Measurements from ENCODE around the gene ABHD2.
"Not testable (repeated sequence)": the region's sequence is repeated elsewhere in the genome, so short reads cannot be mapped to it uniquely, and the experiment has no call there.

ABHD2 gene, protein sequence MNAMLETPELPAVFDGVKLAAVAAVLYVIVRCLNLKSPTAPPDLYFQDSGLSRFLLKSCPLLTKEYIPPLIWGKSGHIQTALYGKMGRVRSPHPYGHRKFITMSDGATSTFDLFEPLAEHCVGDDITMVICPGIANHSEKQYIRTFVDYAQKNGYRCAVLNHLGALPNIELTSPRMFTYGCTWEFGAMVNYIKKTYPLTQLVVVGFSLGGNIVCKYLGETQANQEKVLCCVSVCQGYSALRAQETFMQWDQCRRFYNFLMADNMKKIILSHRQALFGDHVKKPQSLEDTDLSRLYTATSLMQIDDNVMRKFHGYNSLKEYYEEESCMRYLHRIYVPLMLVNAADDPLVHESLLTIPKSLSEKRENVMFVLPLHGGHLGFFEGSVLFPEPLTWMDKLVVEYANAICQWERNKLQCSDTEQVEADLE

DNA sequence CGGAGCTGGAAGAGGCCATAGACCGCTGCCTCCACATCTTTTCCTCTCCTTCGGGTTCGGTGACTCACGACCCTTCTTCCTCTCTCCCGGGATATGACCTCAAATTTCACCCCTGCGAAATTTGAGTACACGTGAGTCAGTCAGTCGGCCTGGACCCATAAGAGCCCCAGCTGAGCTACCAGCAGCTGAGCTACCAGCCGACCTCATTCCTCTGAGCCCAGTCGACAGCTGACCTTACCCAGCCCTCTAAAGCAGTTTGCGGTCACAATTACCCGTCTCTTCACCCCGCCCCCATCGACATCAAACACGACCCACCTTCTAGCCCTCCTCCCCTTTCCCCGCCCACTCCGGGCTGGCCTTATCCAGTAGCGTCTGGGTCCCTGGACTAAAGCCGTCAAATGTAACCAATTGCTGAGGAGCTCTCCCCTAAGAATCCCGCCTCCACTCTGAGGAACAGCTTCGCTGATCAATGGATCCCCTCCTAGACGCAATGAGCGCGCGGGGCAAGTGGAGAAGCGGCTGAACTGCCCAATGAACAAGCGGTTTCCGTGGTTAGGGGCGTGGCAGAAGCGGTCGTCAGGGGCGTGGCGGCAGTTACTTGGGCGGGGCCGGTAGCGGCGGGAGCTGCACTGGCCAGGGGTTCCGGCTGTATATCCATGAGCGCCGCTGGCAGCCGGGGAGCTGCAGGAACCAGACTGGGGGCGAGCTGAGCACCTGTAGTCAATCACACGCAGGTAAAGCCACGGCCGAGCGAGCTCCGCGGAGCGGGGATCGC, at the start of gene ABHD2:
Gene ABHD2 (plus strand): TSS at position 627 of the 775 bp plus-strand sequence. CDS start 27,872 bp downstream, outside the sequence.
- Histone ChIP-seq H3K27ac (ENCODE audit: low read length) (no peak within 1 kb of the TSS), H3K36me3 (ENCODE audit: control insufficient read depth, low read depth, low read length) (no peaks in the 10 kb centered on the region), H3K9ac (ENCODE audit: low read length) (peak within 1 kb of the TSS; percentile 50), H3K4me1 (ENCODE audit: control insufficient read depth, low read depth, low read length) (peaks cover 12% of the 10 kb centered on the region), H3K9me3 (ENCODE audit: control insufficient read depth, low read depth, low read length) (no peaks in the 10 kb centered on the region), H3K27me3 (ENCODE audit: control insufficient read depth, insufficient read depth, low read length) (no peaks in the 10 kb centered on the region), H3K4me3 (ENCODE audit: low read length) (peak within 1 kb of the TSS; percentile 86)

DNA sequence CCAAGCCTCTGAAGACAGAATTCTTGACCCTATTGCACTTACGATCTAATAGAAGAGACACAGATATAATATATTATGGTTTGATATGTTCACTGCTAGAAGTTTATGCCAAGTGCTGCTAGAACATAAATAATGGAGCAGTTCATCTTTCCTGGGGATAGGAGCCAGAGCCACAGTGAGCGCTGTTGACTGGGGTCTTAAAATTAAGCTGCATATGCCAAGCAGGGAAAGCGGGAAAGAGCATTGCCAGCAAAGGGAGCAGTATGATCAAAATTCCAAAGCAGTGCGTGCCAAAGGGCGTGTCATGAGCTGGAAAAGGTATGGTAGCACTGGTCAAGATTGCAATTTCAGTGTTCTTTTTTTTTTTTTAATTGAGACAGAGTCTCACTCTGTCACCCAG, 49.1 kb upstream of the ABHD2 start:
- Histone ChIP-seq H3K9me3 (ENCODE audit: control insufficient read depth, low read depth, low read length) (no peaks in the 10 kb centered on the region), H3K4me3 (ENCODE audit: low read length) (no peak overlapping the region), H3K4me1 (ENCODE audit: control insufficient read depth, low read depth, low read length) (no peaks in the 10 kb centered on the region), H3K36me3 (ENCODE audit: control insufficient read depth, low read depth, low read length) (no peaks in the 10 kb centered on the region), H3K27me3 (ENCODE audit: control insufficient read depth, insufficient read depth, low read length) (no peaks in the 10 kb centered on the region), H3K9ac (ENCODE audit: low read length) (no peak overlapping the region), H3K27ac (ENCODE audit: low read length) (no peak overlapping the region)

DNA sequence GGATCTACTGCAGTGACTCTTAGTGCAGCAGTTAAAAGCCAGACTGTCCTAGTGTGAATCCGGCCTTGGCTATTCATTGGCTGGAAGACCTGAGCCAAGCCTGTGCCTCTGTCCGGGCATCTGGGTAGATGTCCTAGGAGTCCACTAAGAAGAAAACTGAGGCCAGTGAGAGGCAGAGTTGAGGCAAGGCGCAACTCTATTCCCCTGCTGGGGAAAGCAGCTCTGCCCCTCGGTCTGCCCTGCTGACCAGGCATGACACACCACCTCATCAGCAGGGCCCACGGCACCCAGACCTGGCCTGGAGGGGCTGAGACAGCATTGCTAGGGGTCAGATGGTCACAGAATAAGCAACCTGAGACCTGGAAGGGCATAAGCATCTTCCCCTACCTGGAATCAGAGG, 46.7 kb upstream of the ABHD2 start:
- Histone ChIP-seq H3K4me3 (ENCODE audit: low read length) (no peak overlapping the region), H3K9ac (ENCODE audit: low read length) (no peak overlapping the region)

DNA sequence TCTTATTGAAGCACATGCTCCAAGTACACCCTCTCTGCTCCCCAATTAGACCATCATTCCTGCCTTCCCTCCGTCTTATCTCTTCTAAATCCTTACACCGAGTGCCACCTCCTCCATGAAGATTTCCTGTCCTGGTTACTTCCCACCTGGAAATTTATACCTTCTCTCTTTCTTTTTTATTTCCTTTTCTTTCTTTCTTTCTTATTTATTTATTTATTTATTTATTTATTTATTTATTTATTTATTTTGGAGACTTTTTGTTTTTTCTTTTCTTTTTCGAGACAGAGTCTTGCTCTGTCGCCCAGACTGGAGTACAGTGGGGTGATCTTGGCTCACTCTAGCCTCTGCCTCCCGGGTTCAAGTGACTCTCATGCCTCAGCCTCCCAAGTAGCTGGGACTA, 45.9 kb upstream of the ABHD2 start:
- H3K27me3 ChIP-seq (ENCODE audit: control insufficient read depth, insufficient read depth, low read length): no peaks in the 10 kb centered on the region
- H3K4me3 ChIP-seq (ENCODE audit: low read length): no peak overlapping the region
- no peaks in the 10 kb centered on the region for H3K4me1 ChIP-seq (ENCODE audit: control insufficient read depth, low read depth, low read length)
- no peaks in the 10 kb centered on the region for H3K9me3 ChIP-seq (ENCODE audit: control insufficient read depth, low read depth, low read length)
- no peak overlapping the region for H3K9ac ChIP-seq (ENCODE audit: low read length)
- H3K36me3 ChIP-seq (ENCODE audit: control insufficient read depth, low read depth, low read length): no peaks in the 10 kb centered on the region
- no peak overlapping the region for H3K27ac ChIP-seq (ENCODE audit: low read length)

More for the DNA sequence above, 46.7 kb upstream of the ABHD2 start:
- H3K36me3 ChIP-seq (ENCODE audit: control insufficient read depth, low read depth, low read length): no peaks in the 10 kb centered on the region
- no peaks in the 10 kb centered on the region for H3K9me3 ChIP-seq (ENCODE audit: control insufficient read depth, low read depth, low read length)
- no peaks in the 10 kb centered on the region for H3K4me1 ChIP-seq (ENCODE audit: control insufficient read depth, low read depth, low read length)
- H3K27ac ChIP-seq (ENCODE audit: low read length): no peak overlapping the region
- H3K27me3 ChIP-seq (ENCODE audit: control insufficient read depth, insufficient read depth, low read length): no peaks in the 10 kb centered on the region

DNA sequence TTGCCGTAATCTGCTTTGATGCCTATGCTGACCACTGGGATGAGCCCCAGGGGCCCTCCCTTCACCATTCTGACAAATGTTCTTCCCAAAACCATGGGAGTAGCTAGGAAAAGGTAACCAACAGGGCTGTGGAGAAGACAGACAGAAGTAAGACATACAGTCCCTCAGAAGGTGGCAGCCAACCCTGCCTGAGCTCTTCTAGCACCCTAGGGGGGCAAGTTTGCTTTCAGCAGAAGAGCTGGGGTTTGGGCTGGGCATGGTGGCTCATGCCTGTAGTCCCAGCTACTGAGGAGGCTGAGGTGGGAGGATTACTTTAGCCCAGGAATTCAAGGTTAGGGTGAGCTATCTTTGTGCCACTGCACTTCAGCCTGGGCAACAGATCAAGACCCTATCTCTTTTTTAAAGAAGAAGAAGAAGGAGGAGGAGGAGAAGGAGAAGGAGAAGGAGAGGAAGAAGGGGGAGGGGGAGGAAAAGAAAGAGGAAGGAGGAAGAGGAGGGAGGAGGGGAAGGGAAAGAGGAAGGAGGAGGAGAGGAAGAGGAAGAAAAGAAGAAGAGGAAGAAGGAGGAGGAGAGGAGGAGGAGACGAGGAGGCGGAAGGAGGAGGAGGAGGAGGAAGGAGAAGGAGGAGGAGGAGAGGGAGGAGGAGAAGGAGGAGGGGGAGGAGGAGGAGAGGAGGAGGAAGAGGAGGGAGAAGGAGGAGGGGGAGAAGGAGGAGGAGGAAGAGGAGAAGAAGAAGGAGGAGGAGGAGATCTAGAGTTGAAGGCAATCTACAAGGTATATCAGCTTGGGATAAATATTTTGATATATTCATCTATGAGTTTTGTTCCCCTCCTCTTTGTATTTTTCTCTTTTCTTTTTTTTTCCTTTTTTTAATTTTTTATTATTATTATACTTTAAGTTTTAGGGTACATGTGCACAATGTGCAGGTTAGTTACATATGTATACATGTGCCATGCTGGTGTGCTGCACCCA, 44.9 kb upstream of the ABHD2 start:
- no peaks in the 10 kb centered on the region for H3K4me1 ChIP-seq (ENCODE audit: control insufficient read depth, low read depth, low read length)

DNA sequence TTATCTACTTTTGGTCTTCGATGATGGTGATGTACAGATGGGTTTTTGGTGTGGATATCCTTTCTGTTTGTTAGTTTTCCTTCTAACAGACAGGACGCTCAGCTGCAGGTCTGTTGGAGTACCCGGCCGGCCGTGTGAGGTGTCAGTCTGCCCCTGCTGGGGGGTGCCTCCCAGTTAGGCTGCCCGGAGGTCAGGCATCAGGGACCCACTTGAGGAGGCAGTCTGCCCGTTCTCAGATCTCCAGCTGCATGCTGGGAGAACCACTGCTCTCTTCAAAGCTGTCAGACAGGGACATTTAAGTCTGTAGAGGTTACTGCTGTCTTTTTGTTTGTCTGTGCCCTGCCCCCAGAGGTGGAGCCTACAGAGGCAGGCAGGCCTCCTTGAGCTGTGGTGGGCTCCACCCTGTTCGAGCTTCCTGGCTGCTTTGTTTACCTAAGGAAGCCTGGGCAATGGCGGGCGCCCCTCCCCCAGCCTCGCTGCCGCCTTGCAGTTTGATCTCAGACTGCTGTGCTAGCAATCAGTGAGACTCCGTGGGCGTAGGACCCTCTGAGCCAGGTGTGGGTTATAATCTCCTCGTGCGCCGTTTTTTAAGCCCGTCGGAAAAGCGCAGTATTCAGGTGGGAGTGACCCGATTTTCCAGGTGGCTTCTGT, 39.1 kb upstream of the ABHD2 start:
- H3K4me1 ChIP-seq (ENCODE audit: control insufficient read depth, low read depth, low read length); H3K36me3 ChIP-seq (ENCODE audit: control insufficient read depth, low read depth, low read length); H3K9me3 ChIP-seq (ENCODE audit: control insufficient read depth, low read depth, low read length); H3K27me3 ChIP-seq (ENCODE audit: control insufficient read depth, insufficient read depth, low read length); H3K9ac ChIP-seq (ENCODE audit: low read length); H3K4me3 ChIP-seq (ENCODE audit: low read length); H3K27ac ChIP-seq (ENCODE audit: low read length): not testable (repeated sequence)

More for the DNA sequence above, 44.9 kb upstream of the ABHD2 start:
- no peak overlapping the region for H3K9ac ChIP-seq (ENCODE audit: low read length)
- H3K4me3 ChIP-seq (ENCODE audit: low read length): no peak overlapping the region
- no peaks in the 10 kb centered on the region for H3K9me3 ChIP-seq (ENCODE audit: control insufficient read depth, low read depth, low read length)
- H3K27me3 ChIP-seq (ENCODE audit: control insufficient read depth, insufficient read depth, low read length): no peaks in the 10 kb centered on the region
- no peak overlapping the region for H3K27ac ChIP-seq (ENCODE audit: low read length)
- no peaks in the 10 kb centered on the region for H3K36me3 ChIP-seq (ENCODE audit: control insufficient read depth, low read depth, low read length)

DNA sequence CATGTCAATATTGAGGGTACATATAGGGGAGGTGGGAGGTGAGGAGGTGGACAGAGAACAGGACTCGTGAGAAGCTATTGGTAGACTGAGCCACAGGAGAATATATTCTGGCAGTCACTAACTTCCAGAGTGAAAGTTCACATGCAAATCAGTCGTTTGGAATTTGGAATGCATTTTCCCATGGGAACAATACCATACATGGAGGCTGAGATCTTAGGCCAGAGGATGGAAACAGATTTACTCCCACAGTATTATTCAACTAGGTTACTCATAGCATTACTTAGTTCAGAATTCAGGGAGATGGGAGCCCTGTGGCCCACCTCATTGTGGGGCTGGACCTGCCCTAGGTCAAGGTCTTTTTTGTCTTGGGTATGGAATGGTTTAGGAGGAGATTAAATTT, 36.4 kb upstream of the ABHD2 start:
- Histone ChIP-seq H3K36me3 (ENCODE audit: control insufficient read depth, low read depth, low read length) (no peaks in the 10 kb centered on the region), H3K27me3 (ENCODE audit: control insufficient read depth, insufficient read depth, low read length) (no peaks in the 10 kb centered on the region), H3K9ac (ENCODE audit: low read length) (no peak overlapping the region), H3K9me3 (ENCODE audit: control insufficient read depth, low read depth, low read length) (no peaks in the 10 kb centered on the region), H3K4me1 (ENCODE audit: control insufficient read depth, low read depth, low read length) (peaks cover 5% of the 10 kb centered on the region), H3K4me3 (ENCODE audit: low read length) (no peak overlapping the region), H3K27ac (ENCODE audit: low read length) (no peak overlapping the region)

DNA sequence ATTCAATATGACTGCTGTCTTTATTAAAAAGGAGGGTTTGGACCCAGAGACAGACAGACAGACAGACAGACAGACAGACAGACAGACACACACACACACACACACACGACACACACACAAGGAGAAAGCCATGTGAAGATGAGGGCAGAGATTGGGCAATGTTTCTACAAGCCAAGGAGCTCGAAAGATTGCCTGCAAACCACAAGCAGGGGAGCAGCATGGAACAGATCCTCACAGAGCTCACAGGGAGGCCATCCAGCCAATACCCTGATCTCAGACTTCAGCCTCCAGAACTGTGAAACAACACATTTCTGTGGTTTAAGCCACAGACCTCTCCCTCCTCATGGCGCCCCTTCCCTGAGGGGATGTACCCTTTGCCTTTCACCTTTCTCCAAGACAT, 35.8 kb upstream of the ABHD2 start:
- Histone ChIP-seq H3K9ac (ENCODE audit: low read length) (no peak overlapping the region), H3K4me1 (ENCODE audit: control insufficient read depth, low read depth, low read length) (peaks cover 8% of the 10 kb centered on the region), H3K36me3 (ENCODE audit: control insufficient read depth, low read depth, low read length) (no peaks in the 10 kb centered on the region), H3K27ac (ENCODE audit: low read length) (no peak overlapping the region), H3K27me3 (ENCODE audit: control insufficient read depth, insufficient read depth, low read length) (no peaks in the 10 kb centered on the region), H3K9me3 (ENCODE audit: control insufficient read depth, low read depth, low read length) (no peaks in the 10 kb centered on the region), H3K4me3 (ENCODE audit: low read length) (no peak overlapping the region)

DNA sequence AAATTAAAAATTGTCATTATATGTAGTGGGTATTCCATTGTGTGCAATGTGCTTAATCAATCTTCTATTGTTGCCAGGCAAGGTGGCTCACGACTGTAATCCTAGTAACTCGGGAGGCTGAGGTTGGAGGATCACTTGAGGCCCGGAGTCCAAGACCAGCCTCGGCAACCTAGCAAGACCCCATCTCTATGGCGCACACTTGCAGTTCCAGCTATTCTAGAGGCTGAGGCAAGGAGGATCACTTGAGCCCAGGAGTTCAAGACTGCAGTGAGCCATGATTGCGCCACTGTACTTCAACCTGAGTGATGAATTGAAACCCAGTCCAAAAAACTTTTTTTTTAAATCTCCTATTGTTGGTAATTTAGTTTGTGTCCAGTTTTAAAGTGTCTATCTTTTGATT, 33.4 kb upstream of the ABHD2 start:
- H3K9ac ChIP-seq (ENCODE audit: low read length): no peak overlapping the region
- no peak overlapping the region for H3K27ac ChIP-seq (ENCODE audit: low read length)
- H3K36me3 ChIP-seq (ENCODE audit: control insufficient read depth, low read depth, low read length): no peaks in the 10 kb centered on the region
- no peaks in the 10 kb centered on the region for H3K27me3 ChIP-seq (ENCODE audit: control insufficient read depth, insufficient read depth, low read length)
- no peak overlapping the region for H3K4me3 ChIP-seq (ENCODE audit: low read length)
- no peaks in the 10 kb centered on the region for H3K9me3 ChIP-seq (ENCODE audit: control insufficient read depth, low read depth, low read length)
- peaks cover 5% of the 10 kb centered on the region for H3K4me1 ChIP-seq (ENCODE audit: control insufficient read depth, low read depth, low read length)

DNA sequence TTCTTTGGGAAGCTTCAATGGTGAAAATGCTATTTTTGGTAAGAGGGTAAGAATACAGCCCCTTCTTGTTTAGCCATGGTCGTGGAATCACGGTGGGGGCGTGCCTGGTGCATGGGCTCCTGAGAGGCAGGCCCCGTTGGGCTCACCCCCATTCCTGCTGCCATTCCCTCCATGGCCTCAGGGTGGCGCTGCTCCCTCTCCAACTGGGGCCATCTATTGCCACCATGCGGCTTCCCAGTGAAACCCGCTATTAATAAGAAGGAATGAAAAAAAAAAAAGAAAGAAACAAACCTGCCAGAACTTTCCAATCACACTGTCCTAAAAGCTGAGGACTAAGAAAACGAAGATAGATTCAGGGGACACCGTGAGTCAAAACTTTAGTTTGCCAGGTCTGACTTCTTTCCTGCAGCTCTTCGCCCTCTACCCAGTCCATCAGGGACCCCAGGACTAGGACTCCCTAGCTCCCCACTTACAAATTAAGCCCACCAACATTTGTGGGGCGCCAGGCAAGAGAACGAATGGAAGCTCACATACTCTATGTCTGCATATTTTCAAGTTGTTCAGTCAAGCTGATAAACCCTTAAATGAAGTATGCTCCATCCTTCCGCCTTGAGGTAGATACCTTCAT, 30.6 kb upstream of the ABHD2 start:
- H3K27ac ChIP-seq (ENCODE audit: low read length): no peak overlapping the region

More for the DNA sequence above, 30.6 kb upstream of the ABHD2 start:
- no peaks in the 10 kb centered on the region for H3K36me3 ChIP-seq (ENCODE audit: control insufficient read depth, low read depth, low read length)
- H3K9ac ChIP-seq (ENCODE audit: low read length): no peak overlapping the region
- H3K9me3 ChIP-seq (ENCODE audit: control insufficient read depth, low read depth, low read length): no peaks in the 10 kb centered on the region
- no peaks in the 10 kb centered on the region for H3K27me3 ChIP-seq (ENCODE audit: control insufficient read depth, insufficient read depth, low read length)
- peaks cover 3% of the 10 kb centered on the region for H3K4me1 ChIP-seq (ENCODE audit: control insufficient read depth, low read depth, low read length)
- no peak overlapping the region for H3K4me3 ChIP-seq (ENCODE audit: low read length)

Data from iPS-18a (cell line).